Stimulated activated CD8-positive, alpha-beta memory T cell treated with anti-CD3 and anti-CD28 coated beads, Interleukin-7, amount 100 ng/mL, for 4 hours (primary cell): Measurements from ENCODE around the gene LRP1.

Experiments used
- DNase-seq, 2 donors: peaks; one replicate each; pipeline ENCODE4 v3.0.0-alpha.2; 2020; ENCODE audit warnings: low read depth in 2 of 2

Gene LRP1

DNA sequence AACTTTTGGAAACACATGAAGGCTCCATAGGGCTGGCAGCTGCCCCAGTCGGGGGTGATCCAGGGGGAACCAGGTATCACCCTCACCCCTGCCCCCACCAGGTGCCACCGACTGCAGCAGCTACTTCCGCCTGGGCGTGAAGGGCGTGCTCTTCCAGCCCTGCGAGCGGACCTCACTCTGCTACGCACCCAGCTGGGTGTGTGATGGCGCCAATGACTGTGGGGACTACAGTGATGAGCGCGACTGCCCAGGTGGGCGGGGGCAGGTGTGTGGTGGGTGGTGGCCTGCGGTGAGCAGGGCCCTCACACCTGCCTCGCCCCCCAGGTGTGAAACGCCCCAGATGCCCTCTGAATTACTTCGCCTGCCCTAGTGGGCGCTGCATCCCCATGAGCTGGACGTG is 66.0 kb downstream of the LRP1 start:
- DNase-seq = no peak

- DNase-seq = no peak
Measured at GRCh38 chr12:57195186-57195585, 66.9 kb downstream of the LRP1 start.

- DNase-seq = no peak
Measured at GRCh38 chr12:57195611-57196371, 67.5 kb downstream of the LRP1 start.

DNA sequence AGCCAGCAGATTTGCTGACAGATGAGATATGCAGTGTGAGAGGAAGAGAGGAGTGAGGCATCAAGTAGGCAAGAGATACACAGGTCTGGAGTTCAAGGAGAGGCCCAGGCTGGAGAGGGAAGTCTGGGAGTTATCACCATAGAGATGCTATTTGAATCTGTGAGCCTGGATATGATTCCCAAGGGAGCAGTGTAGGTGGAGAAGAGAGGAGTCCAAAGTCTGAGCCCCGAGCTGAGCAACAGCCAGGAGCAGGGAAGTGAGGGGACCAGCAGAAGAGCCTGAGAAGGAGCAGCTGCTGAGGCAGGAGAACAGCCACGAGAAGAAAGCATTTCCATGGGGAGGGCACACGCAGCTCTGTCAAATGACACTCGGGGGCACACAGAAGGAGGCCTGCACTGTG is 68.2 kb downstream of the LRP1 start:
- no peak for DNase-seq

GRCh38 chr12:57196956-57197355 is 68.7 kb downstream of the LRP1 start:
- no peak for DNase-seq

DNA sequence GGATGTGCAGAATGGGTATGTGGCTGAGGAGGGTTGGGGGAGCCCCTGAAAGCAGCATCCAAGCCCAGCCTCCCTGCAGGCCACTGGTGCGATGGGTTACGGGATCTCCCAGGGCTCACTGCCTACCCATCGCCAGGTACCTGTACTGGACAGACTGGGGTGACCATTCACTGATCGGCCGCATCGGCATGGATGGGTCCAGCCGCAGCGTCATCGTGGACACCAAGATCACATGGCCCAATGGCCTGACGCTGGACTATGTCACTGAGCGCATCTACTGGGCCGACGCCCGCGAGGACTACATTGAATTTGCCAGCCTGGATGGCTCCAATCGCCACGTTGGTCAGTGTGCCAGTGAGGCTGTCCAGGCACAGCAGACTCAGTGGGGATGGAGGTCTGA is 70.0 kb downstream of the LRP1 start:
- no peak for DNase-seq

DNA sequence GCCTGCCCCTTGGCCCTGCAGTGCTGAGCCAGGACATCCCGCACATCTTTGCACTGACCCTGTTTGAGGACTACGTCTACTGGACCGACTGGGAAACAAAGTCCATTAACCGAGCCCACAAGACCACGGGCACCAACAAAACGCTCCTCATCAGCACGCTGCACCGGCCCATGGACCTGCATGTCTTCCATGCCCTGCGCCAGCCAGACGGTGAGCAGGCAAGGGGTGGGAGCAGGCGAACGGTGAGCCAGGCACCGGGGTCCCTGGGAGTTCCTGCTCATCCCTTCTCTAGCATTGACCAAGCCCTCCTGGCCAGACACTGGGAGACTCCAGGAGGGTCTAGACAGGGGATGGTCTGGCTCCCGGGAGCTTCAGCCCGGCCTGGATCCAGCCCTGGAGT is 70.9 kb downstream of the LRP1 start:
- DNase-seq = no peak

DNA sequence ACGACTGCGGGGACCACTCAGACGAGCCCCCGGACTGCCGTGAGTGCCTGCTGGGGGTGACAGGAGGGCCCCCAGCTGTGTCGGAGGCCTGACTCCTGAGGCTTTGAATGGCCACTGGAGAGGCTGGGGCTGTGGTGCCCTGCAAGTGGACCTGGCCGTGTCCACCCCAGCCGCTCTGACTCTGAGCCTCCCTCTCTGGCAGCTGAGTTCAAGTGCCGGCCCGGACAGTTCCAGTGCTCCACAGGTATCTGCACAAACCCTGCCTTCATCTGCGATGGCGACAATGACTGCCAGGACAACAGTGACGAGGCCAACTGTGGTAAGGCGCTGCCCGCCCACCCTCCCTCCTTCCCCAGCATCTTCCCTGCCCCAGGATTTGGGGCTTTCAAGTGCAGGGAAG is 72.2 kb downstream of the LRP1 start:
- no peak for DNase-seq

GRCh38 chr12:57201219-57201618 is 72.9 kb downstream of the LRP1 start:
- no peak for DNase-seq

DNA sequence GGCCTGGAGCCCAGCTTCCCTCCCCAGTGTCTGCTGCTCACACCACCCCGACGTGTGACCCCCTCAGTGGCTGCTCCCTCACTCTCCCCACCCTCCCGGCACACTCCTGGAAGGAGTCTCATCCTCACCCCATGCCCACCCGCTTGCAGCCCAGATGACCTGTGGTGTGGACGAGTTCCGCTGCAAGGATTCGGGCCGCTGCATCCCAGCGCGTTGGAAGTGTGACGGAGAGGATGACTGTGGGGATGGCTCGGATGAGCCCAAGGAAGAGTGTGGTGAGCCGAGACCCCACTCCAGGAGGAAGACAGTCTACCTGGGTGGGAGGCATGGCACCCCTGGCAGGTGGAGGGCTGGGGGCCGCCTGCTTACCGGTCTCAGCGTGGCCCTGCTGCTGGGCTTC is 73.3 kb downstream of the LRP1 start:
- no peak for DNase-seq

DNA sequence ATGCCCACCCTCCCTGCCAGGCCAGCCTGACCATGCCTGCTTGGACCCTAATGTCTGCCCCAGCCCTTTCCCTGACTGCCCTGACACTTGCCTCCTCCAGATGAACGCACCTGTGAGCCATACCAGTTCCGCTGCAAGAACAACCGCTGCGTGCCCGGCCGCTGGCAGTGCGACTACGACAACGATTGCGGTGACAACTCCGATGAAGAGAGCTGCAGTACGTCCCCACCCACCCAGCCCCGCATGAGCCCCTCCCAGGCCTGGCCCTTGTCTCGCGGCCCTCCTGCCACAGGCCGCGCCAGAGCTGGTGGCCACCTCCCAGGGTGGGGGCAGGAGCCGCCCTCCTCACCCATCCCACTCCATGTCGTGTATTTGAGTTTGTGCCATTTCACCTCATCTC is 74.0 kb downstream of the LRP1 start:
- DNase-seq = no peak

DNA sequence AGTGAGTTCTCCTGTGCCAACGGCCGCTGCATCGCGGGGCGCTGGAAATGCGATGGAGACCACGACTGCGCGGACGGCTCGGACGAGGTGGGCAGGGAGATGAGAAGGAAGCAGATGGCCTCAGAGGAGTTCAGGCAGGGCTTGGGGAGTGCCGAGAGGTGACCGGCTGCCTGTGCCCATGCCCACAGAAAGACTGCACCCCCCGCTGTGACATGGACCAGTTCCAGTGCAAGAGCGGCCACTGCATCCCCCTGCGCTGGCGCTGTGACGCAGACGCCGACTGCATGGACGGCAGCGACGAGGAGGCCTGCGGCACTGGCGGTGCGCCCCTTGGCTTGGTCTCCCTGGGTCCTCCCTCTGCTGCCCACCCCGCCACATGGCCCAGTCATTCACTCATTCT is 74.9 kb downstream of the LRP1 start:
- DNase-seq = no peak

DNA sequence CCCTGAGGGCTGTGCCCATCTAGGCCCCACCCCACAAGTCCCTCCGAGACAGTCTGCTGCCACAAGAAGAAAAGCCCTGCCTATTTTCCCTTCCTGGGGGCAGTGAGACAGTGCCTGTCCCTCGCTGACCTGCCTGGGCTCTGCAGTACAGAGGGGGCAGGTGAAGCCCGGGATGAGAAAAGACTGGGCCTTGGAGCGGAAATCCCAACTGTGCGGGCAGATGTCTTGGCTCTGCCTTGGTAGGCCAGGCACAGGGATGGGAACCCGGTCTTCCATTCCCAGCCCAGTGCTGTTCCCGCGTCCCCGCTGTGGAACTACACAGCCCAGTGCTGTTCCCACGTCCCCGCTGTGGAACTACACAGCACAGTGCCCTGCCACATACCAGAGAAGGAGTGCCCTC is 75.5 kb downstream of the LRP1 start:
- DNase-seq = no peak

GRCh38 chr12:57204454-57204853 is 76.2 kb downstream of the LRP1 start:
- DNase-seq = no peak

GRCh38 chr12:57205186-57205585 is 76.9 kb downstream of the LRP1 start:
- DNase-seq = no peak

- no peak for DNase-seq
Measured at GRCh38 chr12:57205931-57206330, 77.6 kb downstream of the LRP1 start.

DNA sequence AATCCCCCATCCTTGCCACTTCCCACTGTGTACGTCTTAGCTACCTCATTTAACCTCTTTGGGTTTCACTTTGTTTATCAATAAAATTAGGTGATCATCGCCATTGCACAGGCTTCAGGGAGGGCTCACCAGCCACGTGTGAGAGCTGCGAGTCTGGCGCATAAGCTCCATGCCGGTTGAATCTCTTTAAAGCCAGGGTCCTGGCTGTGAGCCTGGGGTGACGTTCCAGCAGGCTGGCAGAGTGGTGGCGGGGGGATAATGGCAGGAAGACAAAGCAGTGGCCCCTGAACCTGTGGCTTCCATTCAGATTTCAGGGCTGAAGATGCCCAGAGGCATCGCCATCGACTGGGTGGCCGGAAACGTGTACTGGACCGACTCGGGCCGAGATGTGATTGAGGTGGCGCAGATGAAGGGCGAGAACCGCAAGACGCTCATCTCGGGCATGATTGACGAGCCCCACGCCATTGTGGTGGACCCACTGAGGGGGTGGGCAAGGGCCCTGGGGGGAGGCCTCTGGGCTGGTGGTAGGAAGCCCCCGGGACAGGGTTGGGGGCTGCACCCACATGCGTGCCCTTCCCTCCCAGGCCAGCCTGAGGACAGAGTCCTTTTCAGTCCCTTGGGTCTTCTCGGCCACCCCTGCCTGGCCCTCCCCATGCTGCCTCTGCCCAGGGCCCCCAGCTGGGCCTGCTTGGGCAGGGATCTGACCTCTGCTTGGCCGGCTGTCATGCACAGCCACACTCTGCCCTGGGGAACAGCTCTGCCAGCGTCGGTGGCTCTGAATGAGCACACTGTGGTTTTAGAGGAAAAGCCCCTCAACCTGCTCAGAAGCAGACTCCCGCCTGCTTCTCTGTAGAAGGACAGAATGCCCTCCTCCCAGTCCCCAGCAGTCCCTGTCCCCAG is 79.7 kb downstream of the LRP1 start:
- no peak for DNase-seq

GRCh38 chr12:57208631-57209282 is 80.5 kb downstream of the LRP1 start:
- DNase-seq = no peak

- DNase-seq = no peak
Measured at GRCh38 chr12:57209916-57210315, 81.6 kb downstream of the LRP1 start.

GRCh38 chr12:57210461-57210860 is 82.2 kb downstream of the LRP1 start:
- DNase-seq = no peak

GRCh38 chr12:57210926-57211692 is 82.8 kb downstream of the LRP1 start:
- DNase-seq = no peak
